Smooth muscle cell of the coronary artery (primary cell): ENCODE results near the gene TMPRSS12. TPM values are rescaled to one million over a fixed set of nuclear protein-coding genes. Genes with fewer than 3 reads are reported as not detected.

Source experiments
- total RNA-seq: library from RNA; depleted of rRNA; stranded (reverse); fragments of >200 nt; gene quantifications from 2 replicates; pipeline ENCODE4 v1.2.3, GENCODE V29; 2014; ENCODE audit warnings: low replicate concordance

Gene TMPRSS12, protein sequence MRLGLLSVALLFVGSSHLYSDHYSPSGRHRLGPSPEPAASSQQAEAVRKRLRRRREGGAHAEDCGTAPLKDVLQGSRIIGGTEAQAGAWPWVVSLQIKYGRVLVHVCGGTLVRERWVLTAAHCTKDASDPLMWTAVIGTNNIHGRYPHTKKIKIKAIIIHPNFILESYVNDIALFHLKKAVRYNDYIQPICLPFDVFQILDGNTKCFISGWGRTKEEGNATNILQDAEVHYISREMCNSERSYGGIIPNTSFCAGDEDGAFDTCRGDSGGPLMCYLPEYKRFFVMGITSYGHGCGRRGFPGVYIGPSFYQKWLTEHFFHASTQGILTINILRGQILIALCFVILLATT
- not detected in 2 replicates for total RNA-seq

GRCh38 chr12:50842637-50843493 is at the start of gene TMPRSS12:
TMPRSS12 (plus strand) TSS chr12:50842926; CDS start chr12:50842965, 39 bp downstream.

Other genes starting within 250 kb of the TMPRSS12 start
- gene ATF1, start 78.8 kb upstream of the TMPRSS12 start, total RNA-seq = 23.2 and 28.8 TPM in 2 replicates
- gene HIGD1C, start 109.6 kb downstream of the TMPRSS12 start, total RNA-seq = not detected in 2 replicates
- gene SLC11A2, start 183.5 kb downstream of the TMPRSS12 start, total RNA-seq = 59.9 and 60.4 TPM in 2 replicates
- gene LETMD1, start 205.4 kb downstream of the TMPRSS12 start, total RNA-seq = 31.0 and 46.6 TPM in 2 replicates
- 8.9 and 11.8 TPM in 2 replicates for gene CSRNP2, start 240.7 kb downstream of the TMPRSS12 start, total RNA-seq